ENCODE measurements around the gene CLIC5.

DNA sequence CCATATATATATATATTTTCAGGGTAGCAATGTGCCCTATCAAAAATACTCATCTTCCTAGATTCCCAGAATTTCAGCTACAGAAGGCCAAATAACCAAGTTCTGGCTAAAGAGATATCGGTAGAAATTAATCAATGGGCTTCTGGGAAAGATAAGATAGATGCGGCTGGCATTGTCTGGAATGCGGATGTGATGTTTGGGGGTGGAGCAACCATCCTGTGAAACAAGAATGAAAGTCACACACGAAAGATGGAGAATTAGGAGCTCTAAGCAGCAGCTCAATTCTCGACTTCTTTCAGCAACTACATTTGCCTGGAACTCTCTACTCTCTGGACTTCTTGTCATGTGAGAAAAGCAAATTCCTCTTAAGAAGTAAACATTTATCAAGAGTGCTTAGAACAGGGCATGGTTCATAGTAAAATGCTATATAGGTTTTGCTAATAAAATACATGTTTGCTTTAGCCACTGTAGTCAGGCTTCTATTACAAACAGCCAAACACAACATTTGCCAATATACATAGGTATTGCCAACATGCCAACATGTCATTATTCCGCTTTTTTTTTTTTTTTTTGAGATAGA lies 90.8 kb downstream of the CLIC5 start:
- TF ChIP-seq, protein P1, sequence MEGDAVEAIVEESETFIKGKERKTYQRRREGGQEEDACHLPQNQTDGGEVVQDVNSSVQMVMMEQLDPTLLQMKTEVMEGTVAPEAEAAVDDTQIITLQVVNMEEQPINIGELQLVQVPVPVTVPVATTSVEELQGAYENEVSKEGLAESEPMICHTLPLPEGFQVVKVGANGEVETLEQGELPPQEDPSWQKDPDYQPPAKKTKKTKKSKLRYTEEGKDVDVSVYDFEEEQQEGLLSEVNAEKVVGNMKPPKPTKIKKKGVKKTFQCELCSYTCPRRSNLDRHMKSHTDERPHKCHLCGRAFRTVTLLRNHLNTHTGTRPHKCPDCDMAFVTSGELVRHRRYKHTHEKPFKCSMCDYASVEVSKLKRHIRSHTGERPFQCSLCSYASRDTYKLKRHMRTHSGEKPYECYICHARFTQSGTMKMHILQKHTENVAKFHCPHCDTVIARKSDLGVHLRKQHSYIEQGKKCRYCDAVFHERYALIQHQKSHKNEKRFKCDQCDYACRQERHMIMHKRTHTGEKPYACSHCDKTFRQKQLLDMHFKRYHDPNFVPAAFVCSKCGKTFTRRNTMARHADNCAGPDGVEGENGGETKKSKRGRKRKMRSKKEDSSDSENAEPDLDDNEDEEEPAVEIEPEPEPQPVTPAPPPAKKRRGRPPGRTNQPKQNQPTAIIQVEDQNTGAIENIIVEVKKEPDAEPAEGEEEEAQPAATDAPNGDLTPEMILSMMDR (IDR thresholded peaks at IDR 0.05), result no peak
- TF ChIP-seq POLR2A (IDR thresholded peaks at IDR 0.05), result no peak
